ENCODE results near the gene SHISA2.

- TF ChIP-seq EZH2 (IDR thresholded peaks at IDR 0.05; ENCODE audit: low read length, missing control alignments) = no peak
- TF ChIP-seq CTCF (conservative IDR thresholded peaks at IDR 0.05 in 1 of 2, IDR thresholded peaks at IDR 0.05 in 1 of 2; ENCODE audit: low read depth in 1 of 2, low read length in 2 of 2) = no peak
Measured at GRCh38 chr13:26021516-26021915, 30.3 kb downstream of the SHISA2 start.
